Measurements from ENCODE around the gene DNMBP. TPM values are rescaled to one million over a fixed set of nuclear protein-coding genes. Genes with fewer than 3 reads are reported as not detected.

Gene DNMBP
- total and polyA plus RNA-seq, 2 of the 4 experiments (the other 2 are of a cell fraction) = 10.9 to 13.6 TPM

- CTCF ChIA-PET = no interaction called here
- no peak overlapping the region for H4K5ac ChIP-seq (ENCODE audit: low read depth, low read length)
- DNase-seq (no peak), ATAC-seq (ENCODE audit: low read depth) (no peak)
- H3K27me3 ChIP-seq (ENCODE audit: control insufficient read depth, insufficient read depth, low read length) = no peaks in the 10 kb centered on the region
- no peaks in the 10 kb centered on the region; the same call in 1 of the 2 replicates for H3K4me1 ChIP-seq (ENCODE audit: control insufficient read depth, insufficient read depth, low read length)
- no peak overlapping the region for H4K8ac ChIP-seq (ENCODE audit: low read depth in 2 of 2, low read length in 2 of 2)
- no peaks in the 10 kb centered on the region for H3K9me3 ChIP-seq (ENCODE audit: control insufficient read depth, insufficient read depth, low read length)
- H3K23ac ChIP-seq (ENCODE audit: low read depth, low read length) = no peak overlapping the region
- no peak overlapping the region for H4K91ac ChIP-seq (ENCODE audit: insufficient read depth, low read depth, low read length)
- H3K36me3 ChIP-seq (ENCODE audit: control insufficient read depth, insufficient read depth, low read length) = no peaks in the 10 kb centered on the region
- H3K14ac ChIP-seq (replicated peaks; ENCODE audit: low read depth, low read length) = no peak overlapping the region
- no TSS peak for BruUV-seq (replicated peaks)
- H2AK9ac ChIP-seq (replicated peaks; ENCODE audit: low read depth, low read length, poor library complexity) = no peak overlapping the region
- no peak overlapping the region for H2AK5ac ChIP-seq (ENCODE audit: low read depth, low read length)
- no peak overlapping the region for H3K56ac ChIP-seq (ENCODE audit: extremely low read depth, insufficient read depth, low read length)
- dilution Hi-C loops (cut with HindIII; ENCODE audit: low sequenced_read_pairs, unreplicated experiment) = no loop called here
- intact Hi-C loops (cut with micrococcal nuclease) = loop anchor here (10.0 kb wide), 1 partner anchor 207 kb away; no protein-coding TSS in a partner anchor
- H2BK120ac ChIP-seq (ENCODE audit: low read depth, low read length) = no peak overlapping the region
- no peak overlapping the region for H2BK20ac ChIP-seq (ENCODE audit: low read depth, low read length)
- no peak overlapping the region for H3K4me3 ChIP-seq (ENCODE audit: insufficient read depth, low read depth, low read length)
- POLR2A ChIA-PET (ENCODE audit: unreplicated experiment) = no interaction called here
- no peaks in the 10 kb centered on the region for H4K20me1 ChIP-seq (ENCODE audit: insufficient read depth, low read length)
- H3K4ac ChIP-seq (ENCODE audit: low read depth, low read length) = no peak overlapping the region
- H2BK15ac ChIP-seq (ENCODE audit: low read depth, low read length) = no peak overlapping the region
- H2BK5ac ChIP-seq (ENCODE audit: low read depth, low read length, poor library complexity, severe bottlenecking) = no peak overlapping the region
- H3K18ac ChIP-seq (ENCODE audit: low read depth, low read length) = no peak overlapping the region
- no peak overlapping the region for H3K27ac ChIP-seq (ENCODE audit: insufficient read depth, low read length)
- in situ Hi-C loops (cut with MboI; ENCODE audit: low sequenced_read_pairs) = loop anchor here (10.0 kb wide), 1 partner anchor 343 kb away; the partner anchor contains the start of gene ERLIN1
- no peaks in the 10 kb centered on the region for H3K79me1 ChIP-seq (ENCODE audit: low read depth in 1 of 2, low read length in 2 of 2)
- WGBS, 2 experiments (ENCODE audit: extremely low coverage in 2 of 2, insufficient read length in 1 of 2) = 88% methylated on average over 4 of the region's 7 CpGs; no CpG with 5 or more reads in 1 of the 2 experiments
- H2AFZ ChIP-seq (replicated peaks; ENCODE audit: low read length, poor library complexity) = no peak overlapping the region
- H3K9me1 ChIP-seq (ENCODE audit: insufficient read depth, low read length) = no peaks in the 10 kb centered on the region
- no peak overlapping the region for H3K9ac ChIP-seq (ENCODE audit: low read depth, low read length)
- no peak for TF ChIP-seq MAFK (IDR thresholded peaks at IDR 0.05; ENCODE audit: low read depth, low read length)
- TF ChIP-seq MAZ (IDR thresholded peaks at IDR 0.05; ENCODE audit: borderline replicate concordance, low read depth, low read length) = no peak
- TF ChIP-seq CTCF (conservative IDR thresholded peaks at IDR 0.05; ENCODE audit: low read depth, low read length) = no peak
- TF ChIP-seq NFE2L2 (IDR thresholded peaks at IDR 0.05; ENCODE audit: low read depth, low read length) = no peak
- TF ChIP-seq BHLHE40 (IDR thresholded peaks at IDR 0.05; ENCODE audit: low read depth, low read length) = no peak
- no peak for TF ChIP-seq ELK1 (IDR thresholded peaks at IDR 0.05; ENCODE audit: borderline replicate concordance, low read depth, low read length)
- no peak for TF ChIP-seq USF2 (IDR thresholded peaks at IDR 0.05; ENCODE audit: low read depth, low read length)
- no peak for TF ChIP-seq MXI1 (IDR thresholded peaks at IDR 0.05; ENCODE audit: borderline replicate concordance, low read depth, low read length)
- no peak for TF ChIP-seq SMC3 (IDR thresholded peaks at IDR 0.05; ENCODE audit: low read depth, low read length)
- no peak for TF ChIP-seq FOS (IDR thresholded peaks at IDR 0.05; ENCODE audit: low read depth, low read length)
- no peak for TF ChIP-seq RFX5 (IDR thresholded peaks at IDR 0.05; ENCODE audit: low read depth, low read length)
- TF ChIP-seq POLR2A (IDR thresholded peaks at IDR 0.05; ENCODE audit: low read depth, low read length) = no peak
- TF ChIP-seq RCOR1 (IDR thresholded peaks at IDR 0.05; ENCODE audit: insufficient replicate concordance, low read length) = no peak
- no peak for TF ChIP-seq CEBPB (IDR thresholded peaks at IDR 0.05; ENCODE audit: low read depth, low read length)
- no peak overlapping the region for H3K4me2 ChIP-seq (ENCODE audit: low read depth, low read length)
Measured at GRCh38 chr10:99841746-99842145, 168.0 kb downstream of the DNMBP start.
